Measurements from ENCODE around the gene EVX2.

Gene EVX2

DNA sequence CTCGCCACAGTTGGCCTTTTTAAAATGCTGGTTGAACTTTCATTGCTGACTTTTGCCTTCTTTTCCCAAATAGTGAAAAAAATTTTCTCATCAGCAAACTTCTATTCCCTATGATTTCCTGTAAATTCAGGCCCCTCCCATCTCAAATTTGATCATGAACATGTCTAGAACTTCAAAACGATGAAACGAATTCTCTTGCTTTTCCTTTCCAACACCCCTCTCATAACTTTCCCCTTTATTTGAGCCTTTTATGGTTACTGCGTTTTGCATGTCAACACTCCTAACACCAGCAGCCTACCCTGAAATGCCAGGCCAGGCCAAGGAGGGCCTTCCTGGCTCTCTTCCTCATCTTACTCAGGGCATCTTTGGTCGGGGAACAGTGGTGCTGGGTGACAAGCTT is 7.1 kb upstream of the EVX2 start:
- Histone ChIP-seq H3K4me3 (ENCODE audit: low read length) (no peak overlapping the region), H3K27me3 (ENCODE audit: control insufficient read depth, low read length) (peaks cover 48% of the 10 kb centered on the region)
- TF ChIP-seq, protein P1, sequence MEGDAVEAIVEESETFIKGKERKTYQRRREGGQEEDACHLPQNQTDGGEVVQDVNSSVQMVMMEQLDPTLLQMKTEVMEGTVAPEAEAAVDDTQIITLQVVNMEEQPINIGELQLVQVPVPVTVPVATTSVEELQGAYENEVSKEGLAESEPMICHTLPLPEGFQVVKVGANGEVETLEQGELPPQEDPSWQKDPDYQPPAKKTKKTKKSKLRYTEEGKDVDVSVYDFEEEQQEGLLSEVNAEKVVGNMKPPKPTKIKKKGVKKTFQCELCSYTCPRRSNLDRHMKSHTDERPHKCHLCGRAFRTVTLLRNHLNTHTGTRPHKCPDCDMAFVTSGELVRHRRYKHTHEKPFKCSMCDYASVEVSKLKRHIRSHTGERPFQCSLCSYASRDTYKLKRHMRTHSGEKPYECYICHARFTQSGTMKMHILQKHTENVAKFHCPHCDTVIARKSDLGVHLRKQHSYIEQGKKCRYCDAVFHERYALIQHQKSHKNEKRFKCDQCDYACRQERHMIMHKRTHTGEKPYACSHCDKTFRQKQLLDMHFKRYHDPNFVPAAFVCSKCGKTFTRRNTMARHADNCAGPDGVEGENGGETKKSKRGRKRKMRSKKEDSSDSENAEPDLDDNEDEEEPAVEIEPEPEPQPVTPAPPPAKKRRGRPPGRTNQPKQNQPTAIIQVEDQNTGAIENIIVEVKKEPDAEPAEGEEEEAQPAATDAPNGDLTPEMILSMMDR (IDR thresholded peaks at IDR 0.05; ENCODE audit: low read depth, low read length, poor library complexity, severe bottlenecking): no peak
- TF ChIP-seq EZH2phosphoT487 (IDR thresholded peaks at IDR 0.05; ENCODE audit: borderline replicate concordance, low read length): no peak

DNA sequence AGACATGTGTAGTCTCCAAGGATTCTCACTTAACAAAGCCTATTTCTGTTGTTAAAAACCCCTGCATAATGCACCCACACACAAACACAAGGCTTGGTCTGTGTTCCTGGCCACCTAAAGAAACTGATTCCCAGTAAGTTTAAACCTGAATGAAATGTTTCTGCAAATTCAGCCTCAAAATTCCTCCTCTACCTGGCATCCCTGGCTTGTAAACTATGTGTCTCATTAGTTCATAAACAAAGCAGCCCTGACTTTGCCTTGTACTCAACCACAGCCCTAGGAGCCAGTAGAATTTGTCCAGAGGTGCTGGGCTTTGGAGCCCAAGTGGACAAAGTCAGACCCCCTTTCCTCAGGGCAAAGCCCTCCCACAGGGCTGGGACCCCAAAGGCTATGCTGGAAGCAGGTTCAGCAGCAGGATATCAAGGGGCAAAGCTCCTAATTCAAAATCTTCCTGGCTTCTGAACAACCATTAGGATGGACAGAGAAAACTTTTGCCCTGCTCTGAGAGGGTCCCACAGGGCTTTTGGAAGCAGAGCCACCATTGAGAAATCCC is 6.2 kb upstream of the EVX2 start:
- Histone ChIP-seq H3K4me1 (ENCODE audit: control insufficient read depth, low read length) (no peaks in the 10 kb centered on the region), H3K79me2 (ENCODE audit: control insufficient read depth, low read length) (no peaks in the 10 kb centered on the region), H4K20me1 (ENCODE audit: control insufficient read depth, insufficient read depth, low read depth, low read length) (no peaks in the 10 kb centered on the region), H3K9me2 (replicated peaks; ENCODE audit: control insufficient read depth, low read length) (no peaks in the 10 kb centered on the region), H3K27me3 (ENCODE audit: control insufficient read depth, low read length) (peaks cover 42% of the 10 kb centered on the region), H3F3A (ENCODE audit: control insufficient read depth, insufficient read depth) (no peaks in the 10 kb centered on the region), H3K4me3 (ENCODE audit: low read length) (no peak overlapping the region), H3K9me3 (ENCODE audit: control insufficient read depth, insufficient read depth, low read length) (no peaks in the 10 kb centered on the region), H3K27ac (ENCODE audit: low read depth, low read length) (no peak overlapping the region), H3K36me3 (ENCODE audit: control insufficient read depth, low read length) (no peaks in the 10 kb centered on the region), H3K4me2 (ENCODE audit: low read length) (no peak overlapping the region)
- no peak for TF ChIP-seq EZH2phosphoT487 (IDR thresholded peaks at IDR 0.05; ENCODE audit: borderline replicate concordance, low read length)
- TF ChIP-seq, protein P1 (IDR thresholded peaks at IDR 0.05; ENCODE audit: low read depth, low read length, poor library complexity, severe bottlenecking): no peak

More for the DNA sequence above, 7.1 kb upstream of the EVX2 start:
- no peaks in the 10 kb centered on the region for H3K79me2 ChIP-seq (ENCODE audit: control insufficient read depth, low read length)
- H3K36me3 ChIP-seq (ENCODE audit: control insufficient read depth, low read length): no peaks in the 10 kb centered on the region
- H3K9me2 ChIP-seq (replicated peaks; ENCODE audit: control insufficient read depth, low read length): no peaks in the 10 kb centered on the region
- H3K4me2 ChIP-seq (ENCODE audit: low read length): no peak overlapping the region
- no peaks in the 10 kb centered on the region for H3K9me3 ChIP-seq (ENCODE audit: control insufficient read depth, insufficient read depth, low read length)
- no peaks in the 10 kb centered on the region for H3F3A ChIP-seq (ENCODE audit: control insufficient read depth, insufficient read depth)
- no peak overlapping the region for H3K27ac ChIP-seq (ENCODE audit: low read depth, low read length)
- H4K20me1 ChIP-seq (ENCODE audit: control insufficient read depth, insufficient read depth, low read depth, low read length): no peaks in the 10 kb centered on the region
- no peaks in the 10 kb centered on the region for H3K4me1 ChIP-seq (ENCODE audit: control insufficient read depth, low read length)

DNA sequence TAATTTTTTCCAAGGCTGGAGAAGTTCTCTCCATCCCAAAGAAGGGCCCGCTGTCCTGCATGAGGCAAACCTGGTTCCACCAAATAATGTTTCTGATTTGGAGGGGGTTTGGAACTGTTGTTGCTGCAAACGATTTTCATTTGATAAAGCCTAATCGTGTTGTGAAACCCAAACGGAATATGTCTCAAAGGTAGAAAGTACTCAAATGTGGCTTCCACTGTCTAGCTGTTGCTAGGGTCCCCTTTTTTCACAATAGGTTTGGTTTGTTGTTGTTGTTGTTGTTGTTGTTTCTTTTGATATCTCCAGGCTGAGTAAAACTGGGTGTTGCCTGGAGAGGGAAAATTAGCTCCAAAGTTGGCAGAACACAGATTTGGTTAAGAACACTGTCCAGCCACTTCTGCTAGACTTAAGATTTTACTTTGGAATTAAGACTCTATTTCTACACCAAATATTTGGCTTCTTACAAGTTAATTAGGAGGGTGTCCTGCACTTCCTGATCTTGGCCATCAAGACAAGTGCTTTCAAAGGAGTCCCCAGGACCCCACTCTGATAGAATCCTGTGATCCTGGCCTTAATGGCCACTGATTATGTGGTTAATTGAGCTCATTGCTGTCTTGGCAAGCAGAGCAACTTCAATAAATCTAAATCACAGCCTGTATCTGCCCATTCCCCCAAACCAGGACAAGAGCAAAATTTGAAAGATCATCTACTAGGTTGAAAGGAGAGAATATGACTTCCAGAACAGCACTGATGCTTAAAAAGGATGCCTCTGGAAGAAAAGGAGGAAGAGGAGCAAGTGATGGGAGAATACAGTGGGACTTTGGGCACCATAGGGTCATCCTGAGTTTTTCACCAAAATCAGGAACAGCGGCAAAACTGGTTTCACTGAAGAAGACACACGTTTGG is 5.4 kb upstream of the EVX2 start:
- no peaks in the 10 kb centered on the region for H3K9me3 ChIP-seq (ENCODE audit: control insufficient read depth, insufficient read depth, low read length)
- H3F3A ChIP-seq (ENCODE audit: control insufficient read depth, insufficient read depth): no peaks in the 10 kb centered on the region
- H3K4me2 ChIP-seq (ENCODE audit: low read length): no peak overlapping the region
- no peak overlapping the region for H3K4me3 ChIP-seq (ENCODE audit: low read length)
- TF ChIP-seq, protein P1 (IDR thresholded peaks at IDR 0.05; ENCODE audit: low read depth, low read length, poor library complexity, severe bottlenecking): no peak
- no peak for TF ChIP-seq EZH2phosphoT487 (IDR thresholded peaks at IDR 0.05; ENCODE audit: borderline replicate concordance, low read length)
- no peaks in the 10 kb centered on the region for H3K9me2 ChIP-seq (replicated peaks; ENCODE audit: control insufficient read depth, low read length)
- no peaks in the 10 kb centered on the region for H3K79me2 ChIP-seq (ENCODE audit: control insufficient read depth, low read length)
- no peaks in the 10 kb centered on the region for H4K20me1 ChIP-seq (ENCODE audit: control insufficient read depth, insufficient read depth, low read depth, low read length)
- no peaks in the 10 kb centered on the region for H3K4me1 ChIP-seq (ENCODE audit: control insufficient read depth, low read length)
- H3K36me3 ChIP-seq (ENCODE audit: control insufficient read depth, low read length): no peaks in the 10 kb centered on the region
- H3K27me3 ChIP-seq (ENCODE audit: control insufficient read depth, low read length): peaks cover 34% of the 10 kb centered on the region
- H3K27ac ChIP-seq (ENCODE audit: low read depth, low read length): no peak overlapping the region
